HEK293 (cell line): ENCODE data around the gene TSGA10IP.

Source experiments
- CTCF ChIA-PET: fragments of 350-600 bp; formaldehyde crosslinking; extraction: SDS; loops from one replicate; lab custom pipeline; 2021; ENCODE audit warnings: antibody characterized with exemption; lab: Yijun Ruan, JAX
- POLR2A ChIA-PET: fragments of 300-600 bp; formaldehyde crosslinking; extraction: SDS; loops from one replicate; lab custom pipeline; 2020; ENCODE audit warnings: antibody characterized with exemption, inconsistent platforms; lab: Yijun Ruan, JAX
- H3K27ac ChIP-seq: fragments of 200-500 bp; sonication (Bioruptor generic); 2 replicates; pipeline ENCODE4 v1.5.1; 2014; ENCODE audit warnings: low read depth, low read length, control low read depth, inconsistent platforms; ENCODE audit errors: extremely low read depth
- H3K36me3 ChIP-seq, 2 experiments: fragments of 200-500 bp in 1 of 2; sonication (Bioruptor generic) in 1 of 2; 1 replicate in 1 of 2; 2 replicates in 1 of 2; pipeline ENCODE4 v1.5.1; 2014 to 2017; ENCODE audit warnings: inconsistent platforms in 2 of 2, low read length in 2 of 2; ENCODE audit not compliant: control insufficient read depth in 2 of 2, insufficient read depth in 1 of 2
- H3K4me1 ChIP-seq: fragments of 200-500 bp; sonication (Bioruptor generic); 2 replicates; pipeline ENCODE4 v1.5.1; 2014; ENCODE audit warnings: mild to moderate bottlenecking, low read length, inconsistent platforms; ENCODE audit not compliant: control insufficient read depth, insufficient read depth
- H3K4me3 ChIP-seq: 2 replicates; pipeline ENCODE4 v1.5.1; 2011; ENCODE audit warnings: low read depth, mild to moderate bottlenecking, control low read depth, low read length, moderate library complexity
- H3K9me3 ChIP-seq: fragments of 200-500 bp; sonication (Bioruptor generic); 2 replicates; pipeline ENCODE4 v1.5.1; 2014; ENCODE audit warnings: low read depth, low read length, inconsistent platforms; ENCODE audit not compliant: control insufficient read depth, insufficient read depth
- HOXD13 ChIP-seq: sonication (generic); formaldehyde crosslinking; IDR thresholded peaks from 2 replicates; pipeline ENCODE4 v1.8.0; 2022; ENCODE audit warnings: missing genetic modification reagents, borderline replicate concordance
- TSHZ1 ChIP-seq: fragments of 450-650 bp; formaldehyde crosslinking; IDR thresholded peaks from 2 replicates; pipeline ENCODE4 v1.5.1; 2016; ENCODE audit warnings: missing biosample characterization, missing genetic modification characterization, borderline replicate concordance
- ZBTB11 ChIP-seq: fragments of 450-650 bp; formaldehyde crosslinking; conservative IDR thresholded peaks from 2 replicates; pipeline ENCODE4 v1.5.1; 2016; ENCODE audit warnings: low read depth, missing biosample characterization, missing genetic modification characterization
- ZBTB6 ChIP-seq: fragments of 450-650 bp; formaldehyde crosslinking; IDR thresholded peaks from 2 replicates; pipeline ENCODE4 v1.5.1; 2017; ENCODE audit warnings: missing biosample characterization, missing genetic modification characterization
- ZNF248 ChIP-seq: fragments of 450-650 bp; formaldehyde crosslinking; IDR thresholded peaks from 2 replicates; pipeline ENCODE4 v1.5.1; 2017; ENCODE audit warnings: missing biosample characterization, missing genetic modification characterization
- ZNF274 ChIP-seq, 2 experiments: fragments of 200-500 bp in 1 of 2; fragments of 450-650 bp in 1 of 2; sonication (Bioruptor generic) in 1 of 2; formaldehyde crosslinking in 1 of 2; IDR thresholded peaks; 2 replicates each; pipeline versions ENCODE4 v1.5.1 to v1.6.1; 2014 to 2016; ENCODE audit warnings: borderline replicate concordance in 1 of 2, inconsistent platforms in 1 of 2, low read length in 1 of 2, missing biosample characterization in 1 of 2, missing genetic modification characterization in 1 of 2
- ZNF280D ChIP-seq: fragments of 450-650 bp; formaldehyde crosslinking; IDR thresholded peaks from 2 replicates; pipeline ENCODE4 v1.5.1; 2016; ENCODE audit warnings: missing biosample characterization, missing genetic modification characterization
- ZNF292 ChIP-seq: fragments of 450-650 bp; formaldehyde crosslinking; IDR thresholded peaks from 2 replicates; pipeline ENCODE4 v1.5.1; 2016; ENCODE audit warnings: low read depth, missing biosample characterization, missing genetic modification characterization, borderline replicate concordance
- ZNF335 ChIP-seq: fragments of 450-650 bp; formaldehyde crosslinking; conservative IDR thresholded peaks from 2 replicates; pipeline ENCODE4 v1.5.1; 2016; ENCODE audit warnings: missing biosample characterization, missing genetic modification characterization
- ZNF366 ChIP-seq: fragments of 450-650 bp; formaldehyde crosslinking; conservative IDR thresholded peaks from 2 replicates; pipeline ENCODE4 v1.5.1; 2016; ENCODE audit warnings: missing biosample characterization, missing genetic modification characterization
- ZNF518A ChIP-seq: fragments of 450-650 bp; formaldehyde crosslinking; conservative IDR thresholded peaks from 2 replicates; pipeline ENCODE4 v1.5.1; 2016; ENCODE audit warnings: low read depth, missing biosample characterization, missing genetic modification characterization
- ZNF530 ChIP-seq: fragments of 450-650 bp; formaldehyde crosslinking; IDR thresholded peaks from 2 replicates; pipeline ENCODE4 v1.5.1; 2016; ENCODE audit warnings: low read depth, missing biosample characterization, missing genetic modification characterization
- ZXDB ChIP-seq: fragments of 450-650 bp; formaldehyde crosslinking; IDR thresholded peaks from 2 replicates; pipeline ENCODE4 v1.5.1; 2016; ENCODE audit warnings: missing biosample characterization, missing genetic modification characterization

The TSGA10IP gene

DNA sequence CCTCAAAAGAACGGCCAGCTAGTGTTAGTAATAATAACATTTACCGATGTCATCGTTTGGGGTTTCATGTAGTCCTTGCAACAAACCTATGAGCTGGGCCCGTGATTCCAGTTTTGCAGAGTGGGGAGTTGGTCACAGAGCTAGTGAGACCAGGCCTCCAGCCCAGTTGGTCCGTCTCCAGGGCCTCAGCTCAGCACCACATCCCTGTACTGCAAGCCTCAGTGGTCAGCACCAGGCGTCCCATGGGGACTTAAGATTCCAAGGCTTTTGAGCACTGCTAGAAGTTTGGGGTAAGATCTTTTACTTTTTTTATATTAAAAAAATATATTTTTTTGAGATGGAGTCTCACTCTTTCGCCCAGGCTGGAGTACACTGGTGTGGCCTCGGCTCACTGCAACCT lies 1.1 kb upstream of the TSGA10IP start:
- ChIA-PET POLR2A (interaction anchor here (1.3 kb wide), 1 partner anchor 56 kb away, joined by 3 read pairs; the partner anchor contains the start of gene FIBP), CTCF (no interaction called here)
- Histone ChIP-seq H3K27ac (no peak overlapping the region), H3K9me3 (no peaks in the 10 kb centered on the region), H3K4me1 (no peaks in the 10 kb centered on the region), H3K36me3 (no peaks in the 10 kb centered on the region), H3K4me3 (no peak overlapping the region)
- TF ChIP-seq ZNF274 (IDR thresholded peaks at IDR 0.05; ENCODE audit: low read length): no peak
- TF ChIP-seq ZNF274 (tag by site-specific recombination; IDR thresholded peaks at IDR 0.05; ENCODE audit: borderline replicate concordance): no peak
- no peak for TF ChIP-seq ZBTB6 (tag by site-specific recombination)
- no peak for TF ChIP-seq ZNF248 (tag by site-specific recombination)
- no peak for TF ChIP-seq ZNF335 (tag by site-specific recombination)
- TF ChIP-seq ZXDB (tag by site-specific recombination): no peak
- TF ChIP-seq ZNF292 (tag by site-specific recombination): no peak
- TF ChIP-seq ZNF366 (tag by site-specific recombination): no peak
- TF ChIP-seq TSHZ1 (tag by site-specific recombination): no peak
- TF ChIP-seq HOXD13 (CRISPR knock-in tag): no peak
- TF ChIP-seq ZNF280D (tag by site-specific recombination): no peak
- TF ChIP-seq ZNF530 (tag by site-specific recombination): no peak
- no peak for TF ChIP-seq ZNF518A (tag by site-specific recombination)
- no peak for TF ChIP-seq ZBTB11 (tag by site-specific recombination)
